Islet precursor cell (in vitro differentiated cells): Measurements from ENCODE around the gene PPP4C.

Experiments used
- DNase-seq: peaks from one replicate; pipeline ENCODE4 v3.0.0-alpha.2; 2018

Gene PPP4C

GRCh38 chr16:30060346-30060745 lies 15.4 kb upstream of the PPP4C start:
- no peak for DNase-seq

DNA sequence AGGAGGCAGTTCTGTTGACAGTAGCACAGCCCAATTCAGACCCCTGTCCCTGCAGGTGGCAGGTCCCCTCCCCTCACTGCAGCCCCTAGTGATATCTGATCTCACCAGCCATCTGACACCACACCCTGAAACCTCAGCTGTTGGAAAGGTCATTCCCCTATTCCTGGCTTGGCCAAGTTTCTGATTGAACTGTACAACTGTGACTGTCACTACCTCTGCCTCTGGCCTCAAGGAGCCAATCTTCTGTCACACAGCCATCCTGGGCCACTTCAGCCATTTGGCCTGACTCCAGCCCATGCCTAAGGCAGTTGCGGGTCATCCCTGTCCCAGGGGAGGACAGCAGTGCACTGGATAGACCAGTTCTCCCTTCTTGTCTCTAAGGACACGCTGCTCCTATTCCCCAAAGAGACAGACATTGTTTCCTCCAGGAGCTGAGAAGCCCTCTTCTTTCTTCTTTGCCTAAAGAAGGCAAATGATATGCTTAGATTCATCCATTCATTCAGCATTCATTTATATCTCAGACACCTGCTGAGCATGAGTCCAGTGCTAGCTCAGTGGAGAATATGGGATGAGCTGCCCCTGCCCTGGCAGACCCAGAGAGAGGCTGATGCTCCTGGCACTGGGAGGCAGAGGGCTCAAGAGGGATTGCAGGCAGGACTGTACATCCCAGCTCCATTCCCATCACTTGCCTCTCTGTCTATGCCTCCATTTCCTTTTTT lies 14.8 kb upstream of the PPP4C start:
- DNase-seq: peak; percentile 71

GRCh38 chr16:30063278-30063892 lies 12.4 kb upstream of the PPP4C start:
- DNase-seq: no peak

DNA sequence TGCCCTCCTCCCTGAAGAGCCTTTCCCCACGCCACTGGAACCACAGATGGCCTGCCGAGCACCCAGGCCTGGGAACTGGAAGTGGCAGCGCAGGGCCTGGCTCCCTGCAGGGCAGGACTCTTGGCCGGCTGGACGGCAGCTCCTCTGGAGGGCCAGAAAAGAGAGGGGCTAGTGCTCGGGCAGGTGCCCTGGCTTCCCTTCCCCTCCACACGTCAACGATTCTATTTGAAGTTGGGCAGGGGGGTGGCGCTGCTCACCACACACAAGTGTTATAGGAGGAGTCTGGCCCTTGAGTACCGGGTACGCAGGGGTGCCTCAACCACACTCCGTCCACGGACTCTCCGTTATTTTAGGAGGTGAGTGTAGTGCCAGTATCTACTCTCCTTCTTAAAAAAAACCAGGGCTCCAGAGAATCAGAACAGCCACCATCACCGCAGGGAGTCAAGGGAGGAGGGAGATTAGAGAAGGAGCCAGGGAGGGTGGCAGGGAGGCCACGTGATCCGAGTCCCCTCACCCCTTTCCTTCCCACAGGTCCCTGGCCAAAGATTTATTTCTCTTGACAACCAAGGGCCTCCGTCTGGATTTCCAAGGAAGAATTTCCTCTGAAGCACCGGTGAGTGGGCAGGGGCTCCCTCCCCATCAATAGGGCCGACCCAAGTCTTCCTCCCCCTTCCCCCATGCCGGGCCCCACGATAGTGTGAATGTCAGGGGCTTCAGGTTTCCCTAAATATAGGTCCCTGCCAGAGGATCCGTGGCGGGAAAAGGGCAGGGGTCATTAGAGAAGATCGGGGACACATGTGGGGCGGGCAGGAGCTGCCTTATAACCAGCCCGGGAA lies 11.7 kb upstream of the PPP4C start:
- peak; percentile 70 for DNase-seq

GRCh38 chr16:30064729-30065101 lies 11.1 kb upstream of the PPP4C start:
- DNase-seq: no peak

- peak; percentile 99 for DNase-seq
Measured at GRCh38 chr16:30065102-30065942, 10.5 kb upstream of the PPP4C start, which contains the start of gene ALDOA. TSS of gene ALDOA (plus strand) at chr16:30065760. CDS start at chr16:30066898, 1,138 bp downstream.

- DNase-seq: no peak
Measured at GRCh38 chr16:30065943-30066760, 9.6 kb upstream of the PPP4C start.

GRCh38 chr16:30066761-30067583 lies 8.8 kb upstream of the PPP4C start:
- DNase-seq: no peak

- DNase-seq: no peak
Measured at GRCh38 chr16:30067584-30067916, 8.2 kb upstream of the PPP4C start.

DNA sequence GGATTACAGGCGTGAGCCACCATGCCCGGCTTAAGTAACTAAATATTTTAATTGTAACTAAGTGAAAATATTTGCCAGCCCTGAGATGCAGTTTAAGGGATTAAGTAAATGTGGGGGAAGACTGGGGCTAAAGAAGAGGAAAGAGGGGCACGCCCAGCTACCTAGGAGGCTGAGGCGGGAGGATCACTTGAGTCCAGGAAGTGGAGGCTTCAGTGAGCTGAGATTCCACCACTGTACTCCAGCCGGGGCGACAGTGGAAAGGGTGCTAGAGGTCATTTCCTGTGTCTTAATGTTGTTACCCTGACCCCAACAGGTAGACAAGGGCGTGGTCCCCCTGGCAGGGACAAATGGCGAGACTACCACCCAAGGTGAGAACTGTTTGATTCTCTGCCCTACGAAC lies 7.5 kb upstream of the PPP4C start:
- DNase-seq: no peak

GRCh38 chr16:30068750-30069610 lies 6.8 kb upstream of the PPP4C start:
- DNase-seq: no peak

- DNase-seq: no peak
Measured at GRCh38 chr16:30069611-30070462, 6.0 kb upstream of the PPP4C start.

- DNase-seq: no peak
Measured at GRCh38 chr16:30070490-30070889, 5.3 kb upstream of the PPP4C start.

DNA sequence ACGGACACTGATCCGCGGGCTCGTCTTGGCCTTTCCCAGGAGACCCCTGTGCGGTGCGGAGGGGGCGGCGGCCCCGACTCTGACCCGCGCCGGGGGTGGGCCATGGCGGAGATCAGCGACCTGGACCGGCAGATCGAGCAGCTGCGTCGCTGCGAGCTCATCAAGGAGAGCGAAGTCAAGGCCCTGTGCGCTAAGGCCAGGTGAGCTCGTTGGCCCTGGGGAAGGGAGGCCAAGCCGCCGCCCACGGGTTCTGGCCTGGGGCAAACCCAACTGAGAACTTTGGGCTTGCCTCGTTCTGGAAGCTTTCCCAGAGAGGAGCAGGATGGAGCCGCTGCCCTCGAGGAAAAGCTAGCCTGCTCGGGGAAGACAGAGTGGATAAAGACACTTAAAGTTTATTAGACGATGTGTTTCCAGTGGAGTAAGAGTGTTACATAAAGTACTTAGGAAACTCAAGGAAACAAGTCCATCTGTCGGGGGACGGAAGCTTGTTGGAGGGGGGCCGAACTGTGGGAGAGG lies 540 bp downstream of the PPP4C start:
- no peak for DNase-seq

GRCh38 chr16:30077656-30078055 lies 1.9 kb downstream of the PPP4C start:
- DNase-seq: no peak

- no peak for DNase-seq
Measured at GRCh38 chr16:30078744-30079143, 3.0 kb downstream of the PPP4C start.

DNA sequence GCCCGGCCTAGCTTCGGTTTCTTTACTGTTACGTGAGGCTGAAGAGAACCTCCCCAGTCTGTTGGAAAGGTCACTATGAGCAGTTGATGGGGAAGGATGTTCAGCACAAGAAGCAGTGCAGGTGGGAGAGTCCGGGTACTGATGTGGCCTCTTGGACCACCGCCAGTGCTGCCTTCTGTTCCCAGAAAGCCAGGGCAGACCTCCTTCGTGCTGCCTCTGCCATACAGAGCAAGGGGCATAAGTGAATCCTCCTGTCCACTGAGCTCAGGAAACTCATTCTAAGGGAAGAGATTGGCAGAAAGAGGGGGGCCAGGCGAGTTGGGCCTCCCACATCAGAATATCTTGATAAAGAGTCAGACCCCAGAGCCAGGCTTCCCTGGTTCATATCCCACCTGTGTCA lies 3.7 kb downstream of the PPP4C start:
- DNase-seq: no peak

DNA sequence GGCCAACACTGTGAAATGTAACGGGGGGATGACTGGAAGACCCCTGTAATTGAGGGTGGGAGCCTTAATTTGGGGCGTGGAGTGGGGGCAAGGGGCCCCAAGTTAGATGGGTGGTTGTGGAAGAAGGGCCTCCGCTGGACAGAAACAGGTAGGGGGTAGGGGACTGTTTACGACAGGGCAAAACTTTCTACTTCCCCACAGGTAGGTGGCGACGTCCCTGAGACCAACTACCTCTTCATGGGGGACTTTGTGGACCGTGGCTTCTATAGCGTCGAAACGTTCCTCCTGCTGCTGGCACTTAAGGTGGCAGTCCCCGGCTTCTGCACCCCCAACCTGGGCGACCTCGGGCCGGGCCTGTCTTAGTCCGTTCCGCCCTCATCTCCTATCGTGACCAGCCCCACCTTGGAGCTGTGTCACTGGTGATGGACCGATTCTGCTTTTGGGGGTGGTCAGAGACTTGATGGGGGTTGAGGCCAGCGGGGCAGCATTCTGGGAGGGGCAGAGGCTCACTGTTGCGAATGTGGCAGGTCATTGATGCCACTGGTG lies 6.8 kb downstream of the PPP4C start:
- no peak for DNase-seq
